ENCODE measurements around the gene HERPUD1.

HERPUD1 gene

DNA sequence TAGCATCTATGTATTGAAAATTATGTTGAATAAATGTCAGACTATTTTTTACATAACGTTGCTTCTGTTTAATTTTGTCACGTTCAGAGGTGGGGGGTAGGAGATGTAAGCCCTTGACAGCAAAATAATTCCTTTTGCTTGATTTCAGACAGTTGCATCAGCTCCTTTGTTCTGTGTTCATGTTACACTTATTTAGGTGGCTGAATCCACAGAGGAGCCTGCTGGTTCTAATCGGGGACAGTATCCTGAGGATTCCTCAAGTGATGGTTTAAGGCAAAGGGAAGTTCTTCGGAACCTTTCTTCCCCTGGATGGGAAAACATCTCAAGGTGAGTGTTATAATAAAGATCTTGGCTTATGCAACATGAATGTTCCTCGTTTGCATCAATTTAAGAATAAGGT lies 4.5 kb downstream of the HERPUD1 start:
- no peak for DNase-seq

DNA sequence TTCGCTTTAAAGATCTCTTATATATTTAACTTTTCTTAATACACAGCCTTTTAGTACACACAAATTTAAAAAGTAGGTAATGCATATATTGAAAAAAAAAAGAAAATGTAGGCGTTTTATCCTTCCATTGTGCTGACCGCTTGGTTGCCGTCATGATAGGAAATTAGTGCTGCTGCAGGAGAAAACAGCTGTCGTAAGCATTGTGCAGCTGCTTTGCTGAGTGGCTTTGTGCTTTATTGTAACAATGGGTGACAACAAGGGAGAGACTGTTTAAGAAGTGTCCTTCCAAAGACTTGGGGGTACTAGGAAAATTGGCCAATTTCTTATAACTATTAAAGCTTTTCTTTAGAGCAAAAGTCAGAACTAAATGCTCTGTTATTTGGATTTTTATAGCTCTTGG lies 5.0 kb downstream of the HERPUD1 start:
- no peak for DNase-seq

DNA sequence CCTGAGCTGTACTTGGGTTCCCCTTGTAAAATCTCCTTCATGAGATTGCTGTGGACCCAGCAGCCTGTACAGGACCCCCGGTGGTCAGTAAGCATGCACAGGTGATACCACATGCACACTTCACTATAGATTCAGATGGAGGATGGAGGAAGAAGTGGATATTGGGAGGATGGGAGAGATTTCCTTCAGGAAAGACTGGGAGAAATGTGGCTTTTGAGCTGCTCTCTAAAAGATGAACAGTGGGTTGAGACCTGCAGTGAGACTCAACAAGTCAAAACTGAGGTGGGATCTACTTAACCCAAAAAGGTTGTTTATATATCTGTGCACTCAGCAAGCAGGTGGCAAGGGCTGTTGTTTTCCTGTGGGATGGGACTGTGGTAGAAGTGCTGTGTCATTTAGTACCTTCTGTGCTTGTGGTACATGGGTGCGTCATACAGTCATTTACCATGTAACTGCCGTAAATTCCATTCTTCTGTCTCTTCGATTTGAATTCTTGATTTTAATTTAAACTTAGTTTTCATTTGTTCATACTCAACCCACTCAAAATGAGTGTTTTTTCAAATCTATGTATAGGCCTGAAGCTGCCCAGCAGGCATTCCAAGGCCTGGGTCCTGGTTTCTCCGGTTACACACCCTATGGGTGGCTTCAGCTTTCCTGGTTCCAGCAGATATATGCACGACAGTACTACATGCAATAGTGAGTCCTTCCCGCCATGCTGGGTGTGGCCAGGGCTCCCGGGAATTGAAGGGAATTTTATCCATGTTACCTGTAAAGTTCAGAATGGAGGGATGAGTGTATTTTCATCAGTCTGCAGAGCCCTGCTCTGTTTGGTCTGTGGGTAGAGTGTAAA lies 6.9 kb downstream of the HERPUD1 start:
- no peak for DNase-seq

DNA sequence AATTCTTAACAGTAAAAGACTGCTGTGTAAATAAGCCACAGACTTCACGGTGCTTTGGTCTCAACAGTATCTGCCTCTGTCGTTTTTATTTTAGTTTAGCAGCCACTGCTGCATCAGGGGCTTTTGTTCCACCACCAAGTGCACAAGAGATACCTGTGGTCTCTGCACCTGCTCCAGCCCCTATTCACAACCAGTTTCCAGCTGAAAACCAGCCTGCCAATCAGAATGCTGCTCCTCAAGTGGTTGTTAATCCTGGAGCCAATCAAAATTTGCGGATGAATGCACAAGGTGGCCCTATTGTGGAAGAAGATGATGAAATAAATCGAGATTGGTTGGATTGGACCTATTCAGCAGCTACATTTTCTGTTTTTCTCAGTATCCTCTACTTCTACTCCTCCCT lies 7.9 kb downstream of the HERPUD1 start:
- no peak for DNase-seq

DNA sequence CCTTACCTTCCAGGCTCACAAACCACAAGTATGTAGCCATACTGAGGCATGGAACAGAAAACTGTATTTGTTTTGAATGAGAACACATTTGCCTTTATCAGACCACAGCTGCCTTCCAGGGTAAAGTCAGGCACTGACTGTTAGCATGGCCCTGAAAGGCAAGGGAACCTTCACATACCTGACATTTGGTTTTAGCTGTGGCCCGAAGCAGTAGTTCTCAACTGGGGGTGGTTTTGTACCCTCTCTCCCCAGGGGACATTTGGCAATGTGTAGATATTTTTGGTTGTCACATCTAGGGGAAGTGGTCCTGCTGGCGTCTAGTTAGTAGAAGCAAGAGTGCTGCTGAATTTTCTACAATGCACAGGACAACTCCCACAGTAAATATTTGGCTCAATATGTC lies 9.2 kb downstream of the HERPUD1 start:
- no peak for DNase-seq

DNA sequence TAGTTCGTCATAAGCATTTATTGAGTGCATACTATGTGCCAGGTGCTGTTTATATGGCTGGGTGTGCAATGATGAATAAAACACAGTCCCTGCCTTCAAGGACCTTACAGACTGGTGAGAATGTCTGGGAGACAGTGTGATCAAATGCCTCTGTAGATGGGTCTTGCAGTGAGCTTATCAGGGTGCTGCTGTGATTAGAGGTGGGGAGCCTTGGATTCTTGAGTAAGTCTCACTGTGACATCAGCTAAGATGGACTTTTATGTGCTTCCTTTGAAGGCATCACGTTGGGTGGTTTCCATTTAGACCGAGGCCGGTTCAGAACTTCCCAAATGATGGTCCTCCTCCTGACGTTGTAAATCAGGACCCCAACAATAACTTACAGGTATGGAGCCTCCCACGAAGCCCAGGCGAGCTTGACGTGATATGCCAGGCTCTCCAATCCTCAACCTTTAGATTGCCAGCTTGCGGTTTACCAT lies 10.0 kb downstream of the HERPUD1 start:
- DNase-seq = no peak

DNA sequence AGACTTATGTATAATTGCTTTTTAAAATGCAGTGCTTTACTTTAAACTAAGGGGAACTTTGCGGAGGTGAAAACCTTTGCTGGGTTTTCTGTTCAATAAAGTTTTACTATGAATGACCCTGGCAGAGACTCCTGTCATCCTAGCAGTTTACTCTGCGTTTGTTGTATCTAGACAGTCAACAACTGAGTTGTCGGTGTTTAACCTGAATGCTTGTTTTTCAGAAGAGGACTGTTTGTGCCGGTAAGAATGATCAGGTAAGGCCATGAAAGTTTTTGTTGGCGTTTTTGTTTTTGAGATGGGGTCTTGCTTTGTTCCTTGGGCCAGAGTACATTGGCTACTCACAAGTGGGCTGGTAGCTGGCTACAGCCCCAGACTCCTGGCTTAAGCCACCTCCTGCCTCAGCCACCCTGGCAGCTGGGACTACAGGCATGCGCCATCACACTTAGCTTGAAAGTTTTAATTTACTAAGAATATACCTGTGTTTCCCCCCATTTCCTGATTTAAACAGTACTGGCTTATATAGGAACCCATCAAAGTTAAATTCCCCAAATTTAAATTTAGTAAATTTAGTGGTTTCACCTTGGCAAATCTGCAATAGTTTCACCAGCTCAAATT lies 11.9 kb downstream of the HERPUD1 start:
- no peak for DNase-seq

DNA sequence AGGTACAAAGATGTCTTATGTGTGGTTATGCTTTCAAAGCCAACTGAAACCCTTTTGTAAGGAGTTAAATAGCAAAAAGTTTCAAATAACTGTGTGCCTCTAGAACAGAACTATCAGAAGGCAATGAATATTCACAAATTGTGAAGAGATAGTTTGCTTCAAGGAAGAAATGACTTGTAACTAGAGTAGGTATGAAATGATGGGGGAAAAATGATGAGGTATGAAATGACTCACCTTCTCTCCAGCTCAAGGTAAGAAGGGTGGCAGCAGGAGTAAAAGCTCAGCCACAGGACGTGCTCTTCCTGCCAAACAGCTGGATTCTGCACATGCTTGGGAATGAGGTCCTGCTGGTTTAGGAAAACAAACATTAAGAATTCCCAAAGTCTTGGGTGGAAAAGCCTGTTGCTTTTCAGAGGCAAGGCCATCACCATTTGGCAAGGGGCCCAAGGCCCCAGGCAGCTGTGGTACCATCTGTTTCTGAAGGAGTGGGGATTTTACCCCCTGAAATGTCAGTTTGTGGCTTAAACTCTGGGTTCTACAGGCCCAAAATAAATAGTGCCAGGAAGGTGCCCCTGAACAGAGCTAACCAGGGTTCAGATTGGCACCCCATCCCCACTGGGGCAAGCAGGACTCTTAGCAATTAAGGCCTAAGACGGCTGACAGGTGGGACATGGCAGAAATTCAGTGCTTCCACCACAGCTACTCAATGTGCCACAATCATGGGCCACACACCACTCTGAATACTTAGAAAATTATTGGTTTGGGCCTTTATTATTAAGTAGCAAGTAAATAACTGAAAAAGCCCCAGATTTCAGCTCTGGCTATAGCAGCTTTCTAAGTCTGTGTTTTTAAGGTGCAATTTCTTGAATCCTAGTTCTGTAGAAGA lies 13.3 kb downstream of the HERPUD1 start:
- DNase-seq = peak; percentile 35

DNA sequence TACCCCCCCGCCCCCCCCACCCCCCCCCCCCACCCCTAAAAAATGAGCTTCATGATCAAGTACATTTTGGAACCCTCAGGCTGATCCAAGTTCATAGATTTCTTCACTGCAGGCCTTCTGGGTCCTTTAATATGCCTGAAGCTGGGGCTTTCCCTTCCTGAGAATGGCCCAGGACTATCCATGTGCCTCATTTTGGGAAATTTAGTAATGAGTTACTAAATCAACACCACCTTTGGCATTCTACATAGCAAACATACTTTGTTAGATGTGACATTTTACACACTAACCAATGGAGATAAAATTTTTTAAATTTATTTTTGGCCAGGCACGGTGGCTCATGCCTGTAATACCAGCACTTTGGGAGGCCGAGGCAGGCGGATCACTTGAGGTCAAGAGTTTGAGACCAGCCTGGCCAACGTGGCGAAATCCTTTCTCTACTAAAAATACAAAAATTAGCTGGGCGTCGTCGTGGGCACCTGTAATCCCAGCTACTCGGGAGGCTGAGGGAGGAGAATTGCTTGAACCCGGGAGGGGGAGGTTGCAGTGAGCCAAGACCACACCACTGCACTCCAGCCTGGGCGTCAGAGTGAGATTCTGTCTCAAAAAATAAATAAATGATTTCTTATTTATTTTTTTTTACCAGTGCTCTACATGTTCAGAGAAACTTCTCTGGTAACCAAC lies 14.0 kb downstream of the HERPUD1 start:
- DNase-seq = no peak

DNA sequence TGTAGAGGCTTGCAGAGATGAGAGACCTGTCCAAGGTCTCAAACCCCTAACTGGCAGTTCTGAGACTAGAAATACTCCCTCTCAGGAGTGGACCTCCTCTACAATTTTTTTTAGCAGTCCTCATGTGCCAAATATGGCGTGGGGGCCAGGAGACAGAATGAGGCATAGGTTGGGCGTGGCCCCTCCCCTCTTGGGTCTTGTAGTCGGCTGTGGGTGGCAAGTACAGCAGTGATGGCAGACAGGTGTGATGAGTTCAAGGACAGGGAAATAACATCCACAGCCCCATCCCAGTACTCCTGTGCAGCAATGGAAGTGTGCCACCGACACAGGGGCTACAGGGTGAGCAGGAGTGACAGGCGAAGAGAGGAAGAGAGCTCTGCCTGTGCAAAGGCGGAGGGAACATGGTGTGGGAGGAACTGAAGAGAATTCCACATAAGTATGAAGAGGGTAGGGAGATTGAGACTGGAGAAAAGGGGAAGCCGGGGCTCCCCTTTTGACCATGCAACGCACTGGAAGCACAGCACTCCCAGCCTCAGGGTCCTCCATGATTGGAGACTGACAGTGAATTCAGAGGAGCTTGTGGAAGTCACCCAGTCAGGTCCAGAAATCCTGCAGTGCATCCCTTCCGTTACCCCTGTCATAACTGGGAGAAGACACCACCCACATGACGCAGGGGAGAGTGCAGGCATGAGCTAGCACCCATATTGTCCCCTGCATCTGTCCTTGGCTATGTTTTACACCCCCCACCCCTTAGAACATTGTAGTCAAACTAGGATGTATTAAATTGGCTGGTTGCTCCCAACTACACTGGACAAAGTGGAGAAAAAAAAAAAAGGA lies 15.0 kb downstream of the HERPUD1 start:
- DNase-seq = no peak

DNA sequence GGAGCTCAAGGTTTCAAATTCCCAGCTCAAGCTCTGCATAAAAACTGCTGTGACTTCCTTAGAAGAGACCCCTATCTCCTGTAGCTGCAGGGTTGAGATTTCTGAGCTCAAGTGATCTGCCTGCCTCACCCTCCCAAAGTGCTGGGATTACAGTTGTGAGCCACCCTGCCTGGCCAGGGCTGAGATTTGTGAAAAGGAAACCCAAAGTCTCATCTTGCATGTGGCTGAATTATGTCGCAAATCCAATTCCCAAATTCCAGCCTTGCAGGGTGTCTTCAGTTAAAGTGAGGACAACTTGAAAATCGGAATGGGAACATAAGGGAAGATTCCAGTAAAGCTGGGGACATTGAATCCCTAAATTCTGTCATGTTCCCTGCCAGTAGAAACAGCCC lies 15.7 kb downstream of the HERPUD1 start:
- DNase-seq = no peak

DNA sequence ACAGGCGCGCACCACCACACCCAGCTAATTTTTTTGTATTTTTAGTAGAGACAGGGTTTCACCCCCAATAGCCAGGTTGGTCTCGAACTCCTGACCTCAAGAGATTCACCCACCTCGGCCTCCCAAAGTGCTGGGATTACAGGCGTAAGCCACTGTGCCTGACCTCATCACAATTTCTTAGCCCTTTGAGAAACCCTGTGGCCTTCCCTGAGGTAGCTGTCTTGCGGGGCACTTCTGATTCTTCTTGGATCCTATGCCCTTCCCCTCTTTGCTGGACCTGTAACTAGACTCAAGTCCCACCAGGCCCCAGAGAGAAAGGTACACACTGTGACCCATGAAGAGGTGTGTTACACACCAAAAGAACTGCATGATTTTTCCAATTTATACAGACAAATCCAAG lies 16.3 kb downstream of the HERPUD1 start:
- DNase-seq = no peak

DNA sequence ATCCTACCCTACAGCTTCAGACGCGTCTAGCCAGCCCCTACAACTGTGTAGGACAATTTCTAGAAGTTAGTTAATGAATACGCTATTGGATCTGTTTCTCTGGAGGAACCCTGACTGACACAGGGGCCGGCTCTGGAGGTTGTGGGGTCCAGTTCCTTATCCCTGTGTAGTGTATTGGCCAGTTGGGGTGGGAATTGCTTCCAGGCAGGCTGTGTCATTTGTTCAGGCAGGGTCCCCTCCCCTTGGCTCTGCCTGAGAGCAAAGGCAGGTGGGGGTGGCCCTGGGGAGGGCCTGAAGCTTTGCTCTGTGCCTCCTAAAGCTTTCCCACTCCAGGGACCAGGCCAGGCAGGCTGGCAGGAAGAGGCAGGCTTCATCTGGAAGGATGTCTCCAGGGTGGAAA lies 18.1 kb downstream of the HERPUD1 start:
- DNase-seq = no peak

DNA sequence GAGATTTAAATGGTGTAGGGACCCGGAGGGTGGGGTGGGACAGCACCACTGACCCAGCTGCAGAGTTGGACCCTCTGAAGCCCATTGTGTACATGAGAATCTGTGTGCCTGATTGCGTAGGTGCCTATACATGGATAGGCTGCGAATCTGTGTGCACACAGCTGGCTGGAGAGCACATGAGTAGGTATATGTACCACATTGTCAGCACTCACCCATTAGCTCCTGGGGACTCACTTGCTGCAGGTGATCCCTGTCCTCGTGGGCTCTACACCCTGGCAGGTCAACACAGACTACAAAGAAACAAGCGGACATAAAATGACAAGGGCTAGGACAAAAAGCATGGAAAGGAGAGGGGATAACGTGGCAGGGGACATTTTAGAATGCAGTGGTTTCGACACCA lies 18.5 kb downstream of the HERPUD1 start:
- no peak for DNase-seq

DNA sequence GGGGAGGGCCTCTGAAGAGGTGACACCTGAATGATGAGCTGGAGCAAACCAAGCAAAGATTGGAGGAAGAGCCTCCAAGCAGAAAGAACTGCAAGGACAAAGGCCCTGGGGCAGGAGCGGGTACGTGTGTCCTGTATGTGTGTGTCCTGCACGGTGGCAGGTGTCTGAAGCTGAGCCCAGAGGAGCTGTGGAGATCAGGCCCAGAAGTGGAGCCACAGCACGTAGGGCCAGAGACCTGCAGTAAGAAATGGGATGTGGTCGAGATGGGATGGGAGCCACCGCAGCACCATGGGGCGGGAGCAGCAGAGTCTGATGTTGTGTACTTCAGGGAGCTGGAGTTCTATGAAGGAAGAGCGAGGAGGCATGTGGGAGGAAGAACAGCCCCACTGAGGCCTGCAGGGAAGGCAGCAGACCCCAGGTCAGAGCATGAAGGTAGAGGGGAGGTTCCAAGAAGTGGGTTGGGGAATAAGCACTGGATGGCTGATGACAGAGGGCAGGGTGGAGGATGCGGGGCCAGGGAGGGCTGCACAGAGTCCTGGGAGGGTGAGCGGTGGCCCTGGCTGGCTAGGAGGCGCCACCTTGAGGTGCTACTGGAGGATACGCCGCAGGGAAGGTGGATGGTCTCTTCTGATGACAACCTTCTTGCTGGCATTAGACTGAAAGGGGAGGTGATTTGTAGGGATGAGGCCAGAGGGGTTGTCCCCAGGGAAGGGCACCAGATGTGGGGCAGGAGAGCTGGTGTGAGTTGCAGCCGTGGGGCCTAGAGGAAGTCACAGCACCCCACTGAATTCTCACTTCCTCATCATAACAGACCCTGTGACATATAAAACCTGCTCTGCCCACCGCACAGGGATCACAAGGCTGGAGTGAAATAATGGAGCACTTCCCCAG lies 19.2 kb downstream of the HERPUD1 start:
- peak; percentile 47 for DNase-seq

DNA sequence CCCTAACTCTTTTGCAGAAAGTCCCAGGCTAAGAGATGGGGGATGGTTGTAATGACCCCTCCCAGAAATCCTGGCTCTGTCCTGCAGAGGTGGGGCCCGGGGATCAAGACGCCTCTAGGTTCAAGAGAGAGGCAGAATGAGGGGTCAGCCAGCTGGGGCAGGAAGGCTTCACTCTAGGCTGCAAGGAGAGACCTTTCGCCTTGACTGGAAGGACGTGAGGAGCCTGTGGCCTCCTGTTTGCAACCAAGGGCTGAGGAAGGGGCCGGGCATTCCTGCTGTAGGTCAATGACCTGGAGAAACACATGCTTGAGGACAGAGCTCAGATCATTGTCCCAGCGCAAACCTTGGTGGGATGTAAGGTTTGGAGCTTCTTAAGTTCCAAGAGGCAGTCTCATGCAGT lies 21.1 kb downstream of the HERPUD1 start:
- no peak for DNase-seq

DNA sequence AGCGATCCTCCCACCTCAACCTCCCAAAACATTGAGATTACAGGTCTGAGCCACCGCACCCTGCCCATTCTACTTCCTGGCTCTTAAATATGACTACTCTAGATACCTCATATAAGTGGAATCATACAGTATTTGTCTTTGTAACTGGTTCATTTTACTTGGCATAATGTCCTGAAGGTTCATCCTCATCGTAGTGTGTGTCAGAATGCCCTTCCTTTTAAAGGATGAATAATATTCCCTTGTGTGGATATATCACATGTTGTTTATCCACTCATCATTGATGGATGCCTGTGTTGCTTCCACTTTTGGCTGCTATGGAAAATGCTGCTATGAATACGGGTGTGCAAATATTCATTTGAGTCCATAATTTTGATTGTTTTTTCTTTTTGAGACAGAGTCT lies 24.1 kb downstream of the HERPUD1 start:
- no peak for DNase-seq

DNA sequence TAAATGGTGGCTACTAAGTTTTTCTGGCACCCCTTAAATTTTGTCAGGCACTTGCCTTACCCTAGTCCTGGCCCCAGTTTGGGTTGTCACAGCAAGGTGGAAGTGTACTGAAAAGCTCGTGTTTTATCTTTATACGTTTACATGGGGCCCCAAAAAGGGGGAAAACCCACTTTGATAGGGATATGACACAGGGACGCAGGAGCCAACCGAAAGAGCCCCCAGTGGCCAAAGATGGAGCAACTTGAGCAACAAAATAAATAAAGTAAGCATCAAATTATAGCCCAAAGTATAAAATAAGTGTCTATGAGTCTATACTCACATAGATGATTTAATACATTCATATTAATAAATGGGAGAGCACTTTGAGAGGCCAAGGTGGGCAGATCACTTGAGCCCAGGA lies 24.8 kb downstream of the HERPUD1 start:
- DNase-seq = no peak

DNA sequence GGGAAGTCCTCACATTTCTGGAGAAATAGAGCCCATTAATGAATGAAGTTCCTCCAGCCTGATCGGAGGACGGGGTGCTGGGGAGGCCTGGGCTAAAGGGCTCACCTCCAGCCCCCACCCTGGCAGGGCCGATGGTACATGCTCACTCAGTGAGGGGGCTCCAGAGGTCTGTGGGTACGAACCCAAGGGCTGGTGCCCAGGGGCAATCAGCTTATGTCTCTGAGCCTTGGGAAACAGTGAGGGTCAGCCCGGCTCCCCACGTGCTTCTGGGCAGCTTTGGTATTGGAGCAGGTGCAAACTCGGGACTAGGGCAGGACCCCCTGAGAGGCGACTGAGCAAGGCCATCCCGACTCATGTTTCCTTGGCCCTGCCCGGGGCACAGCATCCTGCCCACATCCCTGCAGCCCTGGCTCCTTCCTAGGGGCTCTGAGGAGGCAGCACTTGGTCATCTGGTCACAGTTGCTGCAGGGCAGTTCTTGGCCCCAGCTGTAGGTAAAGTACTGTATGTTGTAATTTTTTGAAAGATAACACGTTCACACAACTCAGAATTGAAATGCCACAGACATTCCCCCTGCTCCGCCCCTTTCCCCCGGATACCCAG lies 28.8 kb downstream of the HERPUD1 start:
- no peak for DNase-seq

DNA sequence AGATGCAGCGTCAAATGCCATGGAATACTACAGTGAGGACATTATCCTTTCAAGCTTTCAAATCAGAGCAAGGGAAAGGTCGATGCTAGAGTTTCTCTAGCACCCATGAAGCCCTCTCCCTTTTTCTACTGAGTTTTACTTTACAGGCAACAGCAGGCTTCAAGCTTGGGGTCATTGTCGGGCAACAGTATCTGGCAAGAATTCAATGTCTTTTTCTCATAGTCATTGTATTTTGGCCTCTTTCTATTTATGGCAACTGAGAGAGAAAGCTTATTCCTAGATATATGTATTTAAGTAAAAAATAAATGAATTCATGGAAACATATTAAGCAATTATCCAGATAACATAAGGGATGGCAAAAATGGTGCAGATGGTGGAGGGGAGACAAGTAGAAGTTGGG lies 29.4 kb downstream of the HERPUD1 start:
- DNase-seq = no peak

Data from right hindlimb (tissue), 1 donor.